Left ventricle myocardium inferior (tissue), 1 donor: Measurements from ENCODE around the gene AFM. TPM values are rescaled to one million over a fixed set of nuclear protein-coding genes. Genes with fewer than 3 reads are reported as not detected.

Experiments used
- DNase-seq: peaks from one replicate; pipeline ENCODE4 v3.0.0-alpha.2; 2020
- H3K27ac ChIP-seq: fragments of 200-600 bp; replicated peaks from 2 replicates; pipeline ENCODE4 v1.8.0; 2021
- H3K27me3 ChIP-seq: fragments of 200-600 bp; 2 replicates; pipeline ENCODE4 v1.8.0; 2021; ENCODE audit warnings: low read depth
- H3K36me3 ChIP-seq: fragments of 200-600 bp; 2 replicates; pipeline ENCODE4 v1.8.0; 2021
- H3K4me1 ChIP-seq: fragments of 200-600 bp; 2 replicates; pipeline ENCODE4 v1.8.0; 2021
- H3K4me3 ChIP-seq: fragments of 200-600 bp; 2 replicates; pipeline ENCODE4 v1.8.0; 2021; ENCODE audit warnings: mild to moderate bottlenecking, moderate library complexity
- H3K9me3 ChIP-seq: fragments of 200-600 bp; replicated peaks from 2 replicates; pipeline ENCODE4 v1.8.0; 2021
- intact Hi-C: fragments of 100-400 bp; cut with micrococcal nuclease; formaldehyde crosslinking; loops from one replicate; pipeline ENCODE4 v1.11.0; 2022
- total RNA-seq: library from RNA; stranded (reverse); fragmentation: NEBNext Ultra II Directional; extraction: Animal tissue kit (Norgen Biotek cat#: 25700); gene quantifications from one replicate; pipeline ENCODE4 v1.2.1, GENCODE V29; 2021
- TF ChIP-seq, protein P1 (sequence below): fragments of 200-600 bp; IDR thresholded peaks from 2 replicates; pipeline ENCODE4 v1.8.0; 2021; ENCODE audit warnings: antibody characterized with exemption, mild to moderate bottlenecking, borderline replicate concordance
- donor health status: DM: no; HTN: yes; CAD: no; lungs with severe emphysema.

Gene AFM
- total RNA-seq, 1 donor from 2014 or later = not detected

DNA sequence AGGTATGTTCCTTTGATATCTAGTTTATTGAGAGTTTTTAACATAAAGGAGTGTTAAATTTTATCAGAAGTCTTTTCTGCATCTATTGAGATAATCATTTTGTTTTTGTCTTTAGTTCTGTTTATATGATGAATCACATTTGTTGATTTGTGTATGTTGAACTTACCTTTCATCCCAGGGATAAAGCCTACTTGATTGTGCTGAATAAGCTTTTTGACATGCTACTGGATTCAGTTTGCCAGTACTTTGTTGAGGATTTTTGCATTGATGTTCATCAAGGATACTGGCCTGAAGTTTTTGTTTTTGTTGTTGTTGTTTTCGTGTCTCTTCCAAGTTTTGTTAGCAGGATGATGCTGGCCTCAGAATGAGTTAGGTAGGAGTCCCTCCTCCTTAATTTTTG is 10.8 kb upstream of the AFM start:
- no peaks in the 10 kb centered on the region for H3K4me1 ChIP-seq
- peaks cover 48% of the 10 kb centered on the region for H3K9me3 ChIP-seq
- no peak overlapping the region for H3K4me3 ChIP-seq
- no peak for DNase-seq
- H3K36me3 ChIP-seq = no peaks in the 10 kb centered on the region
- no peaks in the 10 kb centered on the region for H3K27me3 ChIP-seq
- TF ChIP-seq, protein P1, sequence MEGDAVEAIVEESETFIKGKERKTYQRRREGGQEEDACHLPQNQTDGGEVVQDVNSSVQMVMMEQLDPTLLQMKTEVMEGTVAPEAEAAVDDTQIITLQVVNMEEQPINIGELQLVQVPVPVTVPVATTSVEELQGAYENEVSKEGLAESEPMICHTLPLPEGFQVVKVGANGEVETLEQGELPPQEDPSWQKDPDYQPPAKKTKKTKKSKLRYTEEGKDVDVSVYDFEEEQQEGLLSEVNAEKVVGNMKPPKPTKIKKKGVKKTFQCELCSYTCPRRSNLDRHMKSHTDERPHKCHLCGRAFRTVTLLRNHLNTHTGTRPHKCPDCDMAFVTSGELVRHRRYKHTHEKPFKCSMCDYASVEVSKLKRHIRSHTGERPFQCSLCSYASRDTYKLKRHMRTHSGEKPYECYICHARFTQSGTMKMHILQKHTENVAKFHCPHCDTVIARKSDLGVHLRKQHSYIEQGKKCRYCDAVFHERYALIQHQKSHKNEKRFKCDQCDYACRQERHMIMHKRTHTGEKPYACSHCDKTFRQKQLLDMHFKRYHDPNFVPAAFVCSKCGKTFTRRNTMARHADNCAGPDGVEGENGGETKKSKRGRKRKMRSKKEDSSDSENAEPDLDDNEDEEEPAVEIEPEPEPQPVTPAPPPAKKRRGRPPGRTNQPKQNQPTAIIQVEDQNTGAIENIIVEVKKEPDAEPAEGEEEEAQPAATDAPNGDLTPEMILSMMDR = no peak
- intact Hi-C loops = no loop called here
- no peak overlapping the region for H3K27ac ChIP-seq

DNA sequence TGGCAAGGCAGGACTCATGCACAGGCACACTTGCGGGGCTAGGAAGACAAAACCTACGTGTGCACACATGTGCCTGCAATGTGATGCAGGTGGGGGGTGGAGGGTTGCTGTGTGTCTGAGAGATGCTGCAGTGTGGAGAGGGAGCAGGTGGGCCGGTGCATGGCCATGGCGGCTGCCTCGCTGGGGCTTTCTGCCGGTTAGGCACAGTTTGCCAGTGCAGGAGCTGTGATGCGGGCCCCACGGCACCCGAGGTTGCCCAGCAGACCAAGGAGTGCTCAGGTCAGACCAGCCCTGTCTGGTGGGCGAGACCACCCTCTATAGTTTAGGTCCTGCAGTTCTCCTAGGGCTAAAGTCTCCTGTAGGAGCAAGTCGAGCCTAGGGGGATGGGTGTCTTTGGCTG is 4.4 kb upstream of the AFM start:
- no peaks in the 10 kb centered on the region for H3K36me3 ChIP-seq
- H3K27me3 ChIP-seq = peaks cover 4% of the 10 kb centered on the region
- H3K4me3 ChIP-seq = no peak overlapping the region
- intact Hi-C loops = no loop called here
- no peaks in the 10 kb centered on the region for H3K4me1 ChIP-seq
- H3K27ac ChIP-seq = no peak overlapping the region
- TF ChIP-seq, protein P1 = no peak
- H3K9me3 ChIP-seq = peaks cover 28% of the 10 kb centered on the region
- no peak for DNase-seq

DNA sequence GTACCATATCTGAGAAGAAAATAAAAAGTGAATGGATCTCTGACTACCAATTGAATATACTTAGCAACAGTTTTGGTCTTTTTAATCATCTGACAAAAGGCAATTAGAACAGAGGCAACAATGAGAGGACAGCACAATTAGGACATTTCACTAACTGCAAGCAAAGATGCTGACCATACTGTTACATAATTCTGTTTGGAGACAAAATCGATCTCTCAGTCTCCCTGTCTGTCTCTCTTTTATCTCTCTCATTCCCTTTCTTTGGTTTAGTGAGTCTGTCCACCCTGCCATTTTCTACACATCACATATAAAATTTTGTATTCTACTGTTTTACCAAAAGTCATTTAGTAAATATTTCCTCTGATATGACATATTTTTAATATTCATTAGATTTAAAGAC is 2.2 kb upstream of the AFM start:
- Histone ChIP-seq H3K9me3 (peaks cover 10% of the 10 kb centered on the region), H3K27me3 (peaks cover 4% of the 10 kb centered on the region), H3K27ac (no peak overlapping the region), H3K4me3 (no peak overlapping the region), H3K4me1 (no peaks in the 10 kb centered on the region), H3K36me3 (no peaks in the 10 kb centered on the region)
- TF ChIP-seq, protein P1 = no peak
- DNase-seq = no peak
- intact Hi-C loops = no loop called here

DNA sequence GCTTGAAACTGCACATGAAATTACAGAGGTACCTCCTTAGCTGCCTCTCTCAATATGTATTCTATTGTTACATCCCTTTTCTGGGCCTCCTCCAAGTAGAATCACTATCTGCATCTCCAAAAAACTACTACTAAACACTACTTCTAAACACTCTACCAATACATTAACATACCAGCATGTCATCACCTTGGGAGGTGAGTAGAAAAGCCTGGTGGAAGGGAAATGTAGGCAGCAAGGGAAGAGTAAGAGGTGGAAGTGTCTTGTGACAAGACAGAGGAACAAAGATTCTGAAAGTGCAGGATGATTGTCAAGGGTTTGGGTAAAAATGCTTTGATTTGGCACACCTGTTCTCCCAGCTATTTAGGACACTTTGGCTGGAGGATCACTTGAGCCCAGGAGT is 3.5 kb downstream of the AFM start:
- no peak for DNase-seq
- Histone ChIP-seq H3K27ac (no peak overlapping the region), H3K36me3 (no peaks in the 10 kb centered on the region), H3K27me3 (no peaks in the 10 kb centered on the region), H3K9me3 (no peaks in the 10 kb centered on the region), H3K4me1 (no peaks in the 10 kb centered on the region), H3K4me3 (no peak overlapping the region)
- TF ChIP-seq, protein P1 = no peak
- intact Hi-C loops = no loop called here

DNA sequence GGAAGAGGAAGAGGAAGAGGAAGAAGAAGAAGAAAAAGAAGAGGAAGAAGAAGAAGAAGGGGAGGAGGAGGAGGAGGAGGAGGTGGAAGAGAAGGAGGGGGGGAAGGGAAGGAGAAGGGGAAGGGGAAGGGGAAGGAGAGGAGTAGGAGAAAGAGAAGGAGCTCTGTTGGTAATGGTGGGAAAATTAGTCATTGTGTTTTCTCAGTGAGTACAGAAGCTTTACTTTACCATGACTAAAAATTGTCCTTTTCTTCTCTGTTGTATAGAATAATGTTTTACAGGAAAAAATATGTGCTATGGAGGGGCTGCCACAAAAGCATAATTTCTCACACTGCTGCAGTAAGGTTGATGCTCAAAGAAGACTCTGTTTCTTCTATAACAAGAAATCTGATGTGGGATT is 4.1 kb downstream of the AFM start:
- Histone ChIP-seq H3K4me1 (no peaks in the 10 kb centered on the region), H3K36me3 (no peaks in the 10 kb centered on the region), H3K9me3 (no peaks in the 10 kb centered on the region), H3K27me3 (no peaks in the 10 kb centered on the region), H3K4me3 (no peak overlapping the region), H3K27ac (no peak overlapping the region)
- no peak for DNase-seq
- TF ChIP-seq, protein P1 = no peak
- intact Hi-C loops = no loop called here

DNA sequence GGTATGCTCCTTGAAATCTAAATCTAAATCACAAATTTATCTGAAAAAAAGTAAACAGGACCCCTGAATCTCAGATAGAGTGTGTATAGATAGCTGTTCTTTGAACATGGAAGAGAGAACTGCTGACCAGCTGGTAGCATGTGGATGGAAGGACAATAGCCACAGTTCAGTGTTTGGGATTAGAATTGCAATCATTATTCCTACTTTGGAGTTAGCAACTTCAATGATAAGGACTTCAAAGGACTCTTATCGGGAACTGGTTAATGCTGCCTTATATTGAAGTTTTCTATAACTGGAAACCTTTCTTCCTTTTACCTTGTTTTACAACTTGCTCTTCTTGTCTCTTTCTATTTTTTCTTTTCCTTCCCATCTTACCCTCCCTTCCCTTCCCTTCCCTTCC is 5.0 kb downstream of the AFM start:
- no peak overlapping the region for H3K27ac ChIP-seq
- no peaks in the 10 kb centered on the region for H3K9me3 ChIP-seq
- DNase-seq = no peak
- no peaks in the 10 kb centered on the region for H3K36me3 ChIP-seq
- no peak overlapping the region for H3K4me3 ChIP-seq
- no peaks in the 10 kb centered on the region for H3K27me3 ChIP-seq
- no peaks in the 10 kb centered on the region for H3K4me1 ChIP-seq
- intact Hi-C loops = no loop called here
- TF ChIP-seq, protein P1 = no peak
